Measurements from ENCODE around the gene HDAC9. TPM values are rescaled to one million over a fixed set of nuclear protein-coding genes. Genes with fewer than 3 reads are reported as not detected.

Gene HDAC9
- total RNA-seq, 1 donor from 2014 or later, result 28.6 TPM

- TF ChIP-seq CTCF (IDR thresholded peaks at IDR 0.05), result no peak
- TF ChIP-seq EZH2phosphoT487 (IDR thresholded peaks at IDR 0.05), result no peak
- TF ChIP-seq EZH2 (IDR thresholded peaks at IDR 0.05), result no peak
- H3K4me1 Mint-ChIP-seq, result no peaks in the 10 kb centered on the region
- no peaks in the 10 kb centered on the region for H3K9me3 Mint-ChIP-seq
- Histone ChIP-seq H3K4me1 (no peaks in the 10 kb centered on the region), H3K27ac (no peak overlapping the region), H3K9ac (no peak overlapping the region), H3F3A (ENCODE audit: low read depth) (no peaks in the 10 kb centered on the region), H3K79me2 (ENCODE audit: low read depth) (no peaks in the 10 kb centered on the region), H3K9me3 (ENCODE audit: low read depth) (no peaks in the 10 kb centered on the region), H3K27me3 (no peaks in the 10 kb centered on the region), H2AFZ (replicated peaks) (no peak overlapping the region), H3K4me3 (no peak overlapping the region), H3K36me3 (no peaks in the 10 kb centered on the region), H4K20me1 (ENCODE audit: low read depth) (no peaks in the 10 kb centered on the region), H3K4me2 (no peak overlapping the region)
- H3K4me3 Mint-ChIP-seq, result no peak overlapping the region
- H3K27ac Mint-ChIP-seq, result no peak overlapping the region
- H3K36me3 Mint-ChIP-seq, result no peaks in the 10 kb centered on the region
- H3K27me3 Mint-ChIP-seq (ENCODE audit: insufficient read depth, low read depth), result no peaks in the 10 kb centered on the region
- no peak for DNase-seq (ENCODE audit: low spot score)
Observed at GRCh38 chr7:18786196-18786727, 290.7 kb downstream of the HDAC9 start.

- DNase-seq (ENCODE audit: low spot score), result no peak
- H3K9me3 Mint-ChIP-seq, result no peaks in the 10 kb centered on the region
Observed at GRCh38 chr7:18786796-18787195, 291.2 kb downstream of the HDAC9 start.

GRCh38 chr7:18788026-18788425, 292.5 kb downstream of the HDAC9 start:
- no peaks in the 10 kb centered on the region for H3K9me3 ChIP-seq (ENCODE audit: low read depth)
- no peaks in the 10 kb centered on the region for H3K27me3 ChIP-seq
- no peak overlapping the region for H3K4me3 ChIP-seq
- no peak overlapping the region for H3K4me2 ChIP-seq
- H3K4me1 ChIP-seq, result no peaks in the 10 kb centered on the region
- no peak overlapping the region for H2AFZ ChIP-seq (replicated peaks)
- H3K79me2 ChIP-seq (ENCODE audit: low read depth), result no peaks in the 10 kb centered on the region
- no peaks in the 10 kb centered on the region for H3K36me3 ChIP-seq
- no peak overlapping the region for H3K9ac ChIP-seq
- no peaks in the 10 kb centered on the region for H3F3A ChIP-seq (ENCODE audit: low read depth)
- Mint-ChIP-seq H3K9me3 (no peaks in the 10 kb centered on the region), H3K27ac (no peak overlapping the region), H3K36me3 (no peaks in the 10 kb centered on the region), H3K4me3 (no peak overlapping the region), H3K4me1 (no peaks in the 10 kb centered on the region), H3K27me3 (ENCODE audit: insufficient read depth, low read depth) (no peaks in the 10 kb centered on the region)
- no peak for DNase-seq (ENCODE audit: low spot score)
- no peak for TF ChIP-seq EZH2 (IDR thresholded peaks at IDR 0.05)
- TF ChIP-seq EZH2phosphoT487 (IDR thresholded peaks at IDR 0.05), result no peak
- TF ChIP-seq CTCF (IDR thresholded peaks at IDR 0.05), result no peak
- no peaks in the 10 kb centered on the region for H4K20me1 ChIP-seq (ENCODE audit: low read depth)
- H3K27ac ChIP-seq, result no peak overlapping the region

More at GRCh38 chr7:18786796-18787195, 291.2 kb downstream of the HDAC9 start:
- Mint-ChIP-seq H3K4me3 (no peak overlapping the region), H3K27me3 (ENCODE audit: insufficient read depth, low read depth) (no peaks in the 10 kb centered on the region), H3K36me3 (no peaks in the 10 kb centered on the region), H3K4me1 (no peaks in the 10 kb centered on the region), H3K27ac (no peak overlapping the region)
- Histone ChIP-seq H3K4me3 (no peak overlapping the region), H3K79me2 (ENCODE audit: low read depth) (no peaks in the 10 kb centered on the region), H3K27me3 (no peaks in the 10 kb centered on the region), H3K4me2 (no peak overlapping the region), H3K4me1 (no peaks in the 10 kb centered on the region), H3F3A (ENCODE audit: low read depth) (no peaks in the 10 kb centered on the region), H3K9me3 (ENCODE audit: low read depth) (no peaks in the 10 kb centered on the region), H3K36me3 (no peaks in the 10 kb centered on the region), H2AFZ (replicated peaks) (no peak overlapping the region), H3K27ac (no peak overlapping the region), H3K9ac (no peak overlapping the region), H4K20me1 (ENCODE audit: low read depth) (no peaks in the 10 kb centered on the region)
- TF ChIP-seq EZH2 (IDR thresholded peaks at IDR 0.05) (no peak), CTCF (IDR thresholded peaks at IDR 0.05) (no peak), EZH2phosphoT487 (IDR thresholded peaks at IDR 0.05) (no peak)
